GM06990 (cell line): ENCODE measurements around the gene PLAAT3.
"Not testable (repeated sequence)": the region's sequence is repeated elsewhere in the genome, so short reads cannot be mapped to it uniquely, and the experiment has no call there.

ENCODE experiments used
- DNase-seq: peaks from one replicate; pipeline ENCODE4 v3.0.0-alpha.2; 2011; ENCODE audit not compliant: insufficient read length; ENCODE audit errors: extremely low read depth
- H3K27me3 ChIP-seq: replicated peaks from 2 replicates; pipeline ENCODE4 v1.6.0; 2011; ENCODE audit warnings: low read length; ENCODE audit not compliant: control insufficient read depth, insufficient read depth
- H3K36me3 ChIP-seq: 2 replicates; pipeline ENCODE4 v1.5.1; 2011; ENCODE audit warnings: low read length; ENCODE audit not compliant: control insufficient read depth, insufficient read depth
- H3K4me3 ChIP-seq: replicated peaks from 2 replicates; pipeline ENCODE4 v1.5.1; 2011; ENCODE audit warnings: low read depth, mild to moderate bottlenecking, control low read depth, low read length
- TF ChIP-seq, protein P1 (sequence below): IDR thresholded peaks from 2 replicates; pipeline ENCODE4 v1.5.1; 2011; ENCODE audit warnings: low read length, control low read depth, mild to moderate bottlenecking, inconsistent platforms; ENCODE audit not compliant: insufficient read depth, poor library complexity, severe bottlenecking

Gene PLAAT3

GRCh38 chr11:63639199-63639832 is 25.1 kb upstream of the PLAAT3 start:
- H3K4me3 ChIP-seq, result no peak overlapping the region
- H3K27me3 ChIP-seq, result no peaks in the 10 kb centered on the region
- no peak for DNase-seq
- TF ChIP-seq, protein P1, sequence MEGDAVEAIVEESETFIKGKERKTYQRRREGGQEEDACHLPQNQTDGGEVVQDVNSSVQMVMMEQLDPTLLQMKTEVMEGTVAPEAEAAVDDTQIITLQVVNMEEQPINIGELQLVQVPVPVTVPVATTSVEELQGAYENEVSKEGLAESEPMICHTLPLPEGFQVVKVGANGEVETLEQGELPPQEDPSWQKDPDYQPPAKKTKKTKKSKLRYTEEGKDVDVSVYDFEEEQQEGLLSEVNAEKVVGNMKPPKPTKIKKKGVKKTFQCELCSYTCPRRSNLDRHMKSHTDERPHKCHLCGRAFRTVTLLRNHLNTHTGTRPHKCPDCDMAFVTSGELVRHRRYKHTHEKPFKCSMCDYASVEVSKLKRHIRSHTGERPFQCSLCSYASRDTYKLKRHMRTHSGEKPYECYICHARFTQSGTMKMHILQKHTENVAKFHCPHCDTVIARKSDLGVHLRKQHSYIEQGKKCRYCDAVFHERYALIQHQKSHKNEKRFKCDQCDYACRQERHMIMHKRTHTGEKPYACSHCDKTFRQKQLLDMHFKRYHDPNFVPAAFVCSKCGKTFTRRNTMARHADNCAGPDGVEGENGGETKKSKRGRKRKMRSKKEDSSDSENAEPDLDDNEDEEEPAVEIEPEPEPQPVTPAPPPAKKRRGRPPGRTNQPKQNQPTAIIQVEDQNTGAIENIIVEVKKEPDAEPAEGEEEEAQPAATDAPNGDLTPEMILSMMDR, result peak; percentile 18
- peaks cover 6% of the 10 kb centered on the region for H3K36me3 ChIP-seq

GRCh38 chr11:63638436-63638835 is 24.2 kb upstream of the PLAAT3 start:
- not testable (repeated sequence) for H3K4me3 ChIP-seq, H3K36me3 ChIP-seq, H3K27me3 ChIP-seq, DNase-seq

DNA sequence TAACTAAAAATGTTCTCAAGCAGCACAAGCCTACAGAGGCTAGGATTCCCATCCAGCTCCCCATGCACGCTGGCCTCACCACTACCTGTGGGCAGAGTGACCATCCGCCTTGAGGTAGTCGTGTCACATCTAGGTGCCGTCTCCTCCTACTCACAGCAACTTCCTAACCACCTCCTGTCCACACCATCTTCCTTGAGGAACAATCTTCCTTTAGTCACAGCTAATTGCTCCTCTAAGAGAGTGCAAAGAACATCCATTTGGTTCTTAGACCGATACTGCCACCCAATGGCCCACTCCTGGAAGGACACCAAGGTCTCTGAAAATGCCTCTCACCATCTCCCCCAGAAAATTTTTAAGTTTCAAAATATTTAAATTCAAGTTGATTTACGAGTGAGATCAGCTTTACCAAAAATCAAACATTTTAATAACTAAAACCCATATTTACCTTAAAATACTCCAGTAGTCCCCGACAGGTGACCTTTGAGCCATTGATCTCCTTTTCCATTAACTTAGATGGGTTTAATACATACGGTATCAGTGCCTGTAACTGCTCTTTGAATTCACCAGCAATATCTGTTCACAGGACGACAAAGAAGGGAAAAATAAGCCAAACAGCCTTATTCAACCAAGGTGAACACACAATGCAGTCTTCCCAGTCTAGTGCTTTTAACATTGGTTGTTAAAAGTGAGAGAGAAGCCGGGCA is 21.7 kb upstream of the PLAAT3 start:
- H3K36me3 ChIP-seq, result peaks cover 4% of the 10 kb centered on the region; the same call in 1 of the 2 replicates
- no peaks in the 10 kb centered on the region for H3K27me3 ChIP-seq
- H3K4me3 ChIP-seq, result no peak overlapping the region
- DNase-seq, result peak; percentile 26
- TF ChIP-seq, protein P1, result peak; percentile 78

DNA sequence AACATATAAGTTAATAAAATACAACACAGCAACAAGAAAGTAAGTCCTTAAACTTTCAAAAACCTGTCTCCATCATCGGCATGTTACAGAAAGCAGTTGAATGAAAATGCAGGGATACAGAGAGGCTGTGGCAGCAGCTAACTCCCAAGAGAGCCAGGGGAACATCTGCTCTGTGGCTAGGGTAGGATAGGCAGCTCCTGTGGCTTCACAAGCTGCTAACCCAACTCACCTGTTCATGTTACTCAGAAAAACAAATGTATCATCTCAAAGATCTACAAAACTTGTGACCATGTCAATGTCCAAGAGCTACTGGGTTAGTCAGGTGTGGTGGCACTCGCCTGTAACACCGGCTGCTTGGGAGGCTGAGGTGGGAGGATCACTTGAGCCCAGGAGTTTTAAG is 15.2 kb upstream of the PLAAT3 start:
- TF ChIP-seq, protein P1, result no peak
- H3K4me3 ChIP-seq, result no peak overlapping the region
- DNase-seq, result no peak
- no peaks in the 10 kb centered on the region for H3K27me3 ChIP-seq
- H3K36me3 ChIP-seq, result peaks cover 3% of the 10 kb centered on the region; the same call in 1 of the 2 replicates

GRCh38 chr11:63623513-63624140 is 9.4 kb upstream of the PLAAT3 start:
- Histone ChIP-seq H3K36me3 (no peaks in the 10 kb centered on the region), H3K27me3 (no peaks in the 10 kb centered on the region), H3K4me3 (no peak overlapping the region)
- no peak for DNase-seq
- TF ChIP-seq, protein P1, result no peak

DNA sequence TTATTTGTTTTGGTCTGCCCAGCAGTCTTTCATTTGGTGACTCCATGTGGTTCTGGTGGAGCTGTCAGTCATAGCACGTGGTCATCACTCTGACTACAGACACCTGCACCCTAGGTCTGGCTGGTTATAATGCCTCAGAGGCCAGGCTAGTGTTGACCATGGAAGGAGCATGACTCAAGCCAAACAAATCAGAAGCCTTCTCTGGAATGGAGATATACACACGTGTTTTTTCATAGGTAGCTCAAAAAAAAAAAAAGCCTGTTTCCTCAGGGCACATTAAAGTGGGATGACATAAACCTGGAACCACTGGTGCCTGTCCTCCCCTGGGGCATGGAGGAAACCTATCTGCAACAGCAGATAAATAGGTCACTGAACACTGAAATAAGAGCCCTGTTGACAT is 8.1 kb upstream of the PLAAT3 start:
- TF ChIP-seq, protein P1, result no peak
- no peak for DNase-seq
- no peaks in the 10 kb centered on the region for H3K27me3 ChIP-seq
- no peaks in the 10 kb centered on the region for H3K36me3 ChIP-seq
- H3K4me3 ChIP-seq, result no peak overlapping the region
